Adipose tissue (tissue), 3 donors: ENCODE results near the gene PIGL. TPM values are rescaled to one million over a fixed set of nuclear protein-coding genes. Genes with fewer than 3 reads are reported as not detected.
"Not testable (repeated sequence)": the region's sequence is repeated elsewhere in the genome, so short reads cannot be mapped to it uniquely, and the experiment has no call there.

Source experiments
- H3K27ac ChIP-seq: one replicate; pipeline ENCODE4 v1.5.1; 2013; ENCODE audit warnings: low read depth, low read length
- WGBS, 3 donors: extraction: QIAGEN DNeasy Blood & Tissue Kit; methylation state at CpG; one replicate each; pipeline ENCODE4 v1.1.7; 2013; 5-methylcytosine and 5-hydroxymethylcytosine counted together
- polyA plus RNA-seq, 3 donors: library from polyadenylated mRNA; stranded (reverse); fragments of 200-250 nt; gene quantifications; one replicate each; pipeline ENCODE4 v1.2.3, GENCODE V29; 2013
- donor health status: healthy with polysubstance abuse.
- donor health status: Bipolar disorder and iron deficiency.
- donor health status: healthy.

The PIGL gene
- polyA plus RNA-seq: 10 to 100 TPM; 11.5 to 22.6 (median 18.7) TPM

- H3K27ac ChIP-seq: peak within 1 kb of the TSS; percentile 26
- WGBS, 3 donors: 0 to 1% (median 1%) methylated on average over 29 of the region's 29 CpGs
Measured at GRCh38 chr17:16217002-16217635, at the start of gene PIGL. Gene PIGL, plus strand, starts transcription at chr17:16217210. Its CDS starts 17 bp downstream, at chr17:16217227.

- WGBS, 3 donors: 46 to 92% (median 87%) methylated on average over 7 of the region's 7 CpGs
- H3K27ac ChIP-seq: no peak overlapping the region
Measured at GRCh38 chr17:16171613-16172012, 45.4 kb upstream of the PIGL start.

GRCh38 chr17:16178836-16179235 is 38.2 kb upstream of the PIGL start:
- H3K27ac ChIP-seq: no peak overlapping the region
- WGBS, 3 donors: 93 to 98% (median 96%) methylated on average over 5 of the region's 5 CpGs

GRCh38 chr17:16181581-16181980 is 35.4 kb upstream of the PIGL start:
- H3K27ac ChIP-seq: no peak overlapping the region
- 94 to 98% (median 97%) methylated on average over 1 of the region's 1 CpG for WGBS, 3 donors

GRCh38 chr17:16187642-16188041 is 29.4 kb upstream of the PIGL start:
- 87 to 90% (median 88%) methylated on average over 5 of the region's 5 CpGs for WGBS, 3 donors

GRCh38 chr17:16189791-16190348 is 27.1 kb upstream of the PIGL start:
- 80 to 89% (median 81%) methylated on average over 3 of the region's 3 CpGs for WGBS, 3 donors
- no peak overlapping the region for H3K27ac ChIP-seq

More at GRCh38 chr17:16187642-16188041, 29.4 kb upstream of the PIGL start:
- no peak overlapping the region for H3K27ac ChIP-seq

GRCh38 chr17:16190703-16191360 is 26.2 kb upstream of the PIGL start:
- H3K27ac ChIP-seq: no peak overlapping the region
- 77 to 84% (median 81%) methylated on average over 4 of the region's 4 CpGs for WGBS, 3 donors

- H3K27ac ChIP-seq: no peak overlapping the region
- WGBS, 3 donors: 74 to 89% (median 81%) methylated on average over 3 of the region's 3 CpGs
Measured at GRCh38 chr17:16191604-16192003, 25.4 kb upstream of the PIGL start.

- not testable (repeated sequence) for H3K27ac ChIP-seq
- WGBS, 3 donors: 68 to 89% (median 75%) methylated on average over 2 of the region's 2 CpGs
Measured at GRCh38 chr17:16194307-16194835, 22.6 kb upstream of the PIGL start.

GRCh38 chr17:16197276-16197675 is 19.7 kb upstream of the PIGL start:
- no peak overlapping the region for H3K27ac ChIP-seq
- 90 to 100% (median 92%) methylated on average over 1 of the region's 1 CpG for WGBS, 3 donors

GRCh38 chr17:16199093-16199492 is 17.9 kb upstream of the PIGL start:
- 19 to 53% (median 28%) methylated on average over 6 of the region's 6 CpGs for WGBS, 3 donors
- no peak overlapping the region for H3K27ac ChIP-seq

GRCh38 chr17:16201693-16202131 is 15.3 kb upstream of the PIGL start:
- WGBS, 3 donors: 76 to 95% (median 90%) methylated on average over 13 of the region's 13 CpGs
- H3K27ac ChIP-seq: not testable (repeated sequence)

GRCh38 chr17:16202554-16203500 is 14.2 kb upstream of the PIGL start:
- H3K27ac ChIP-seq: not testable (repeated sequence)
- WGBS, 3 donors: 40 to 58% (median 50%) methylated on average over 5 of the region's 5 CpGs

GRCh38 chr17:16204763-16205162 is 12.2 kb upstream of the PIGL start:
- whole genome bisulfite sequencing, 3 donors: 90 to 92% (median 91%) methylated on average over 6 of the region's 6 CpGs
- not testable (repeated sequence) for H3K27ac ChIP-seq

- WGBS, 3 donors: 82 to 86% (median 82%) methylated on average over 3 of the region's 3 CpGs
- no peak overlapping the region for H3K27ac ChIP-seq
Measured at GRCh38 chr17:16211590-16211989, 5.4 kb upstream of the PIGL start.

GRCh38 chr17:16212793-16213192 is 4.2 kb upstream of the PIGL start:
- 71 to 93% (median 93%) methylated on average over 6 of the region's 6 CpGs for WGBS, 3 donors
- H3K27ac ChIP-seq: no peak overlapping the region

GRCh38 chr17:16214190-16215001 is 2.6 kb upstream of the PIGL start:
- 2 to 6% (median 6%) methylated on average over 16 of the region's 16 CpGs for WGBS, 3 donors
- H3K27ac ChIP-seq: peak overlapping the region; percentile 22

- peak overlapping the region; percentile 22 for H3K27ac ChIP-seq
- 0 to 1% (median 1%) methylated on average over 27 of the region's 27 CpGs for WGBS, 3 donors
Measured at GRCh38 chr17:16215002-16215272, 2.1 kb upstream of the PIGL start.
